MCF 10A (cell line): ENCODE data around the gene PDHX. TPM values are rescaled to one million over a fixed set of nuclear protein-coding genes. Genes with fewer than 3 reads are reported as not detected.

ENCODE experiments used
- BruUV-seq: library from RNA; stranded (reverse); fragments of 400-500 nt; replicated peaks from 2 replicates; lab custom pipeline; 2021; lab: Mats Ljungman, UMichigan
- CTCF ChIA-PET: fragments of 300-600 bp; sonication (Branson Sonifier 250); formaldehyde crosslinking; extraction: SDS; loops from one replicate; lab custom pipeline; 2021; ENCODE audit warnings: antibody characterized with exemption, inconsistent platforms; lab: Yijun Ruan, JAX
- POLR2A ChIA-PET: fragments of 300-600, 350-650 bp; sonication (Branson Sonifier 250); formaldehyde crosslinking; extraction: SDS; loops from one replicate; lab custom pipeline; 2020; ENCODE audit warnings: antibody characterized with exemption, inconsistent platforms; lab: Yijun Ruan, JAX
- DNase-seq: peaks from one replicate; pipeline ENCODE4 v3.0.0-alpha.2; 2018; ENCODE audit not compliant: unreplicated experiment
- H3K27ac Mint-ChIP-seq: one replicate; pipeline ENCODE4 v1.8.0; 2022; ENCODE audit warnings: mild to moderate bottlenecking, low read depth, mixed read lengths; ENCODE audit not compliant: unreplicated experiment
- H3K27me3 Mint-ChIP-seq: one replicate; pipeline ENCODE4 v1.8.0; 2022; ENCODE audit warnings: mixed read lengths; ENCODE audit not compliant: insufficient read depth, unreplicated experiment
- H3K36me3 Mint-ChIP-seq: one replicate; pipeline ENCODE4 v1.8.0; 2022; ENCODE audit warnings: mild to moderate bottlenecking, moderate library complexity, mixed read lengths; ENCODE audit not compliant: insufficient read depth, unreplicated experiment
- H3K4me1 Mint-ChIP-seq: one replicate; pipeline ENCODE4 v1.8.0; 2022; ENCODE audit warnings: mixed read lengths; ENCODE audit not compliant: insufficient read depth, unreplicated experiment
- H3K4me3 Mint-ChIP-seq: one replicate; pipeline ENCODE4 v1.8.0; 2022; ENCODE audit warnings: mild to moderate bottlenecking, moderate library complexity, mixed read lengths; ENCODE audit not compliant: unreplicated experiment
- H3K9me3 Mint-ChIP-seq: one replicate; pipeline ENCODE4 v1.8.0; 2022; ENCODE audit warnings: mixed read lengths; ENCODE audit not compliant: unreplicated experiment
- CTCF ChIP-seq: fragments of 200-600 bp; IDR thresholded peaks from one replicate; pipeline ENCODE4 v1.8.0; 2022; ENCODE audit warnings: antibody characterized with exemption, mild to moderate bottlenecking; ENCODE audit not compliant: unreplicated experiment
- intact Hi-C: fragments of 100-400 bp; cut with micrococcal nuclease; formaldehyde crosslinking; loops from 2 replicates; pipeline ENCODE4 v1.14.1; 2022
- total RNA-seq: library from RNA; stranded (reverse); gene quantifications from 2 replicates; pipeline ENCODE4 v1.2.3, GENCODE V29; 2022

PDHX gene
- total RNA-seq, 1 experiment from 2014 or later = 35.9 TPM

- Mint-ChIP-seq H3K27ac (no peak overlapping the region), H3K36me3 (no peaks in the 10 kb centered on the region), H3K4me3 (no peak overlapping the region), H3K4me1 (peaks cover 4% of the 10 kb centered on the region), H3K27me3 (no peaks in the 10 kb centered on the region), H3K9me3 (peaks cover 10% of the 10 kb centered on the region)
- CTCF ChIA-PET = interaction anchor here (0.5 to 5.2 kb wide), 14 partner anchors 10 to 735 kb away, joined by 3 to 39 read pairs (median 4); partner anchors contain the start of gene ELF5
- BruUV-seq = no TSS peak
- POLR2A ChIA-PET = no interaction called here
- peak; percentile 14 for DNase-seq
- intact Hi-C loops = no loop called here
- TF ChIP-seq CTCF = no peak
Observed at GRCh38 chr11:34899633-34900016, 16.8 kb upstream of the PDHX start.

DNA sequence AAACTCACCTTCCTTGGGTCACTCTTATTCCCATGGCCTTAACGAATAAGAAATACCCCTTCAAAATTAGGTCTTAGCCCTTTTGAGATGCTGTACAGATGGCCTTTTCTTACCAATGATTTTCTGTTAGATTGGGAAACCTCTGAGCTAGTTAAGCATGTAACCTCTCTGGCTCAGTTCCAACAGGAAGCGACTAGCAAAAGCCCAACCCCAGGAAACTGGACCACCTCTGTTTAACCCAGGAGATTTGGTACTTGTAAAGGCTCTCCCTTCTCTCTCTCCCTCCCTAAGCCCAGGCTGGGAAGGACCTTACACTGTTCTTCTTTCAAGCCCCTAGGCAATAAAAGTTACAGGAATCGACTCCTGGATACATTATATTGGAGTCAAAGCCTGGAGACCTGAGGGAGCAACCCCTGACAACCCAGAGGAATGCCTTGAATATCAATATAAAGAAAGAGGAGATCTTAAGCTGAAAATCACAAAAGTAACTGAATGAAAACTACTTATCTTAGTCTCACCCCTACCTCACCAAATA, 11.9 kb upstream of the PDHX start:
- CTCF ChIA-PET = interaction anchor here (4.3 kb wide), 1 partner anchor 13 kb away, joined by 22 read pairs; no protein-coding TSS in a partner anchor
- no peak for TF ChIP-seq CTCF
- Mint-ChIP-seq H3K4me1 (peaks cover 6% of the 10 kb centered on the region), H3K27ac (no peak overlapping the region), H3K27me3 (no peaks in the 10 kb centered on the region), H3K9me3 (no peaks in the 10 kb centered on the region), H3K4me3 (no peak overlapping the region), H3K36me3 (no peaks in the 10 kb centered on the region)
- POLR2A ChIA-PET = no interaction called here
- intact Hi-C loops = no loop called here
- no peak for DNase-seq
- BruUV-seq = no TSS peak

DNA sequence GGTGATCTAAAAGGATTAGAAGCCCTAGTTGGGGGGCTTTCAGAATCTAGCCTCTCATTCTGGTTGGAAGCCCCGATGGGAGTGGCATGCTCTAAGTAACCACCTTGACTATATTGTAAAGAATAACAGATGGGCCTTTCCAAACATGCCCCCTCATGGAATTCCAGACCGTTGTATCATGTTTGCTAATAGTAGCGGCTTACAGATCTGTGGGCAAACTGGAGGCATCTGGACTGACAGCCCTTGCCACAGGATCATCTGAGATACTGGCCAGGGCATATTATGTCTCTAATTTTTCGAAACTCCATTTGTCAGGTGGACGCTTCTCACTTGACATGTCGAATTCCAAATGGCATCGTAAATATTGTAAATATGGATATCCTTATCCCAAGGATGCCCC, 10.8 kb upstream of the PDHX start:
- intact Hi-C loops = no loop called here
- POLR2A ChIA-PET = no interaction called here

More for the DNA sequence above, 10.8 kb upstream of the PDHX start:
- H3K27ac Mint-ChIP-seq = no peak overlapping the region
- no peaks in the 10 kb centered on the region for H3K27me3 Mint-ChIP-seq
- H3K36me3 Mint-ChIP-seq = no peaks in the 10 kb centered on the region
- CTCF ChIA-PET = no interaction called here
- no peak overlapping the region for H3K4me3 Mint-ChIP-seq
- no peak for DNase-seq
- no TSS peak for BruUV-seq
- peaks cover 6% of the 10 kb centered on the region for H3K4me1 Mint-ChIP-seq
- no peak for TF ChIP-seq CTCF
- no peaks in the 10 kb centered on the region for H3K9me3 Mint-ChIP-seq
